Thyroid gland (tissue), 4 donors: ENCODE measurements around the gene RGS9. TPM values are rescaled to one million over a fixed set of nuclear protein-coding genes. Genes with fewer than 3 reads are reported as not detected.

Source experiments
- DNase-seq, 2 donors: peaks; one replicate each; pipeline ENCODE4 v3.0.0-alpha.2; 2019
- H3K27ac ChIP-seq, 3 donors: fragments of 200-600 bp; sonication (generic); 1 replicate in 2 of 3; 2 replicates in 1 of 3; pipeline ENCODE4 v1.5.1; 2016 to 2019; ENCODE audit warnings: mild to moderate bottlenecking in 1 of 3, moderate library complexity in 1 of 3
- H3K27me3 ChIP-seq: fragments of 200-600 bp; sonication (generic); one replicate; pipeline ENCODE4 v1.5.1; 2019
- H3K36me3 ChIP-seq, 2 donors: fragments of 200-600 bp; sonication (generic); one replicate each; pipeline ENCODE4 v1.5.1; 2016 to 2019
- H3K4me1 ChIP-seq, 2 donors: fragments of 200-600 bp; sonication (generic); one replicate each; pipeline ENCODE4 v1.5.1; 2017 to 2019
- H3K4me3 ChIP-seq, 3 donors: fragments of 200-600 bp; sonication (generic); replicated peaks in 1 of 3; 1 replicate in 2 of 3; 2 replicates in 1 of 3; pipeline ENCODE4 v1.5.1; 2016; ENCODE audit warnings: mild to moderate bottlenecking in 1 of 3
- H3K9me3 ChIP-seq: fragments of 200-600 bp; sonication (generic); one replicate; pipeline ENCODE4 v1.5.1; 2017
- POLR2A ChIP-seq, 2 donors: fragments of 450-650 bp; IDR thresholded peaks; one replicate each; pipeline ENCODE4 v1.6.1; 2017; ENCODE audit warnings: antibody characterized with exemption in 2 of 2, mild to moderate bottlenecking in 2 of 2, moderate library complexity in 1 of 2
- WGBS, 2 donors: methylation state at CpG; one replicate each; pipeline ENCODE4 v1.1.5; 2017; 5-methylcytosine and 5-hydroxymethylcytosine counted together
- intact Hi-C: fragments of 100-400 bp; cut with DNase I; formaldehyde crosslinking; loops from one replicate; pipeline ENCODE4 v1.15.1; 2023
- total RNA-seq, 4 donors: library from RNA; depleted of rRNA; stranded (reverse); fragments of >200 nt; gene quantifications; one replicate each; pipeline ENCODE4 v1.2.3, GENCODE V29; 2016
- TF ChIP-seq, protein P1 (sequence below), 6 experiments: fragments of 200-600 bp in 3 of 6; fragments of 450-650 bp in 3 of 6; sonication (generic) in 3 of 6; IDR thresholded peaks; one replicate each; pipeline ENCODE4 v1.5.1; 2016 to 2019; ENCODE audit warnings: antibody characterized with exemption in 6 of 6, mild to moderate bottlenecking in 2 of 6, inconsistent platforms in 1 of 6, moderate library complexity in 1 of 6

RGS9 gene
- total RNA-seq, 4 donors from 2014 or later = 6.0 to 15.5 (median 6.7) TPM

- Histone ChIP-seq H3K4me1 (no peaks in the 10 kb centered on the region), H3K36me3 (no peaks in the 10 kb centered on the region), H3K27ac (no peak overlapping the region), H3K27me3 (no peaks in the 10 kb centered on the region), H3K9me3 (no peaks in the 10 kb centered on the region), H3K4me3 (no peak overlapping the region)
- 93 to 94% methylated on average over 14 of the region's 14 CpGs for WGBS, 2 donors
- intact Hi-C loops = no loop called here
- no peak for DNase-seq
- no peak for TF ChIP-seq POLR2A (IDR thresholded peaks at IDR 0.05)
- TF ChIP-seq, protein P1, sequence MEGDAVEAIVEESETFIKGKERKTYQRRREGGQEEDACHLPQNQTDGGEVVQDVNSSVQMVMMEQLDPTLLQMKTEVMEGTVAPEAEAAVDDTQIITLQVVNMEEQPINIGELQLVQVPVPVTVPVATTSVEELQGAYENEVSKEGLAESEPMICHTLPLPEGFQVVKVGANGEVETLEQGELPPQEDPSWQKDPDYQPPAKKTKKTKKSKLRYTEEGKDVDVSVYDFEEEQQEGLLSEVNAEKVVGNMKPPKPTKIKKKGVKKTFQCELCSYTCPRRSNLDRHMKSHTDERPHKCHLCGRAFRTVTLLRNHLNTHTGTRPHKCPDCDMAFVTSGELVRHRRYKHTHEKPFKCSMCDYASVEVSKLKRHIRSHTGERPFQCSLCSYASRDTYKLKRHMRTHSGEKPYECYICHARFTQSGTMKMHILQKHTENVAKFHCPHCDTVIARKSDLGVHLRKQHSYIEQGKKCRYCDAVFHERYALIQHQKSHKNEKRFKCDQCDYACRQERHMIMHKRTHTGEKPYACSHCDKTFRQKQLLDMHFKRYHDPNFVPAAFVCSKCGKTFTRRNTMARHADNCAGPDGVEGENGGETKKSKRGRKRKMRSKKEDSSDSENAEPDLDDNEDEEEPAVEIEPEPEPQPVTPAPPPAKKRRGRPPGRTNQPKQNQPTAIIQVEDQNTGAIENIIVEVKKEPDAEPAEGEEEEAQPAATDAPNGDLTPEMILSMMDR (IDR thresholded peaks at IDR 0.05) = no peak
These were observed 19.8 kb downstream of the RGS9 start for GRCh38 chr17:65156835-65157565.

- H3K27ac ChIP-seq = no peak overlapping the region
- H3K4me1 ChIP-seq = no peaks in the 10 kb centered on the region
- intact Hi-C loops = no loop called here
- H3K4me3 ChIP-seq = no peak overlapping the region
- H3K27me3 ChIP-seq = no peaks in the 10 kb centered on the region
- TF ChIP-seq, protein P1 (IDR thresholded peaks at IDR 0.05) = no peak
- no peak for TF ChIP-seq POLR2A (IDR thresholded peaks at IDR 0.05)
- no peaks in the 10 kb centered on the region for H3K36me3 ChIP-seq
- no peak for DNase-seq
- H3K9me3 ChIP-seq = no peaks in the 10 kb centered on the region
- WGBS, 2 donors = 84 to 90% methylated on average over 11 of the region's 11 CpGs
These were observed 20.9 kb downstream of the RGS9 start for GRCh38 chr17:65158041-65158440.

GRCh38 chr17:65158622-65159021, 21.5 kb downstream of the RGS9 start:
- 85 to 93% methylated on average over 2 of the region's 2 CpGs for whole genome bisulfite sequencing, 2 donors
- Histone ChIP-seq H3K4me3 (no peak overlapping the region), H3K27ac (no peak overlapping the region), H3K36me3 (no peaks in the 10 kb centered on the region), H3K27me3 (no peaks in the 10 kb centered on the region), H3K9me3 (no peaks in the 10 kb centered on the region), H3K4me1 (no peaks in the 10 kb centered on the region)
- intact Hi-C loops = no loop called here
- no peak for DNase-seq
- TF ChIP-seq, protein P1 (IDR thresholded peaks at IDR 0.05) = no peak
- no peak for TF ChIP-seq POLR2A (IDR thresholded peaks at IDR 0.05)

DNA sequence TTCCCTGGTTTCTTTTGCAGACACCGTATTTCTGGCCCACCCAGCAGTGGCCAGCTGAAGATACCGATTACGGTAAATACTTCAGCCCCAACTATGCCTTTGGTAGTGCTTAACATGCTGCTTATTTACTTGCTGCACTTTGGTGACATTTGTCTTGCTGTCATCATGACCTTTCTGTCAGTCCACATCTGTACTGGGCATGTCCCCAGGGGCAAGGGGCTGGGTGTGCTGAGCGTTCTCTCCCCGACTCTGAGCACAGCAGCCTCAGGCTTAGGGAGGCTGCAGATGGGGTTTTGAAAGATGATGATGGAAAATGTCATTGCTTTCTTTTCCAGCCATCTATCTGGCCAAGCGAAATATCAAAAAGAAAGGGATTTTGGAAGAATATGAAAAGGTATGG, 23.3 kb downstream of the RGS9 start:
- no peak overlapping the region for H3K27ac ChIP-seq
- 85 to 91% methylated on average over 6 of the region's 6 CpGs for WGBS, 2 donors
- DNase-seq = no peak
- no peak for TF ChIP-seq POLR2A (IDR thresholded peaks at IDR 0.05)
- no peaks in the 10 kb centered on the region for H3K36me3 ChIP-seq
- H3K27me3 ChIP-seq = no peaks in the 10 kb centered on the region
- no peaks in the 10 kb centered on the region for H3K4me1 ChIP-seq
- intact Hi-C loops = no loop called here
- no peaks in the 10 kb centered on the region for H3K9me3 ChIP-seq
- no peak overlapping the region for H3K4me3 ChIP-seq

DNA sequence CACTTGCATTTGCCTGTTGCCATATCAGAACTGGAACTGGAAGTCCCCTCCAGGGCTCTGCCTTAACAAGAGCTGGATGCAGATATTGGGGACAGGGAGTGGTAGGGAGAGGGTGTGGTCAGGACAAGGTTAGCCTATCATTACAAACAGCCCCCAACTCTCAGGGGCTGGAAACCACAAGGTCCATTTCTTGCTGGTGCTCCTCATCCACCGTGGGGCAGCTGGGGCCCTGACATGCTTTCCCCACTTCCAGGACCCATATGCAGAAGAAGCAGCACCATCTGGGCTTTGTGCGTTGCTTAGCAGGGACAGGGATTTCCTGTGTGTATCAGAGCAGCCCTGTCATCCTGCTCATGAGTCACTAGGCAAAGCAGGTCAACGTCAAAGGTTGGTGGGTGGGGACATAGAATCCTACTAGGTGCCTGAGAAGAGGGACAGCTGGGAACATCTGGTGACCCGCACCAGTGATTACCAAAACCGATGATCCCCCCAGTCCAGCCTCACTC, 26.9 kb downstream of the RGS9 start:
- Histone ChIP-seq H3K27me3 (no peaks in the 10 kb centered on the region), H3K4me3 (no peak overlapping the region), H3K4me1 (no peaks in the 10 kb centered on the region), H3K9me3 (no peaks in the 10 kb centered on the region), H3K27ac (no peak overlapping the region), H3K36me3 (no peaks in the 10 kb centered on the region)
- DNase-seq = no peak
- TF ChIP-seq, protein P1 (IDR thresholded peaks at IDR 0.05) = no peak
- TF ChIP-seq POLR2A (IDR thresholded peaks at IDR 0.05) = no peak
- 61 to 72% methylated on average over 4 to 5 of the region's 5 CpGs for WGBS, 2 donors
- intact Hi-C loops = no loop called here
